H1 (cell line): ENCODE measurements around the gene TRIP11. TPM values are rescaled to one million over a fixed set of nuclear protein-coding genes. Genes with fewer than 3 reads are reported as not detected.

Experiments used
- CBX8 ChIP-seq: fragments of 300-800, 300-1000 bp; sonication (generic); IDR thresholded peaks from 2 replicates; pipeline ENCODE4 v1.7.1; 2016; ENCODE audit warnings: low read depth, low read length, borderline replicate concordance
- CEBPB ChIP-seq: IDR thresholded peaks from 2 replicates; pipeline ENCODE4 v1.6.1; 2012; ENCODE audit warnings: low read depth, low read length
- CHD2 ChIP-seq: IDR thresholded peaks from 2 replicates; pipeline ENCODE4 v1.6.1; 2012; ENCODE audit warnings: low read length, improper control_type of control experiment
- GTF2F1 ChIP-seq: IDR thresholded peaks from 2 replicates; pipeline ENCODE4 v1.6.1; 2012; ENCODE audit warnings: low read depth, low read length, improper control_type of control experiment, borderline replicate concordance
- KDM4A ChIP-seq: IDR thresholded peaks from one replicate; pipeline ENCODE4 v1.7.1; 2012; ENCODE audit warnings: low read depth, mild to moderate bottlenecking, moderate library complexity, low read length, inconsistent platforms; ENCODE audit not compliant: severe bottlenecking
- polyA plus RNA-seq, 7 experiments: library from polyadenylated mRNA; depleted of rRNA in 3 of 7; stranded (reverse) in 5 of 7; unstranded in 2 of 7; fragments of >200 nt in 5 of 7; fragments of 200-250 nt in 2 of 7; gene quantifications; 1 replicate in 5 of 7; 2 replicates in 1 of 7; 4 replicates in 1 of 7; pipeline versions ENCODE4 v1.2.1 to v1.2.3, GENCODE V29; 2011 to 2013; ENCODE audit warnings: missing spikeins in 2 of 7, mixed read lengths in 2 of 7
- total RNA-seq: library from RNA; stranded (reverse); fragmentation: NEBNext Ultra II Directional; extraction: Animal tissue kit (Norgen Biotek cat#: 25700); gene quantifications from 2 replicates; pipeline ENCODE4 v1.2.1, GENCODE V29; 2021
- TF ChIP-seq, protein P1 (sequence below): IDR thresholded peaks from 2 replicates; pipeline ENCODE4 v1.6.1; 2011; ENCODE audit warnings: low read depth, mild to moderate bottlenecking, low read length; ENCODE audit not compliant: insufficient read depth
- TF ChIP-seq, protein P2 (sequence below): IDR thresholded peaks from 2 replicates; pipeline ENCODE4 v1.6.1; 2012; ENCODE audit warnings: inconsistent platforms

TRIP11 gene
- total and polyA plus RNA-seq, 2 of the 8 experiments (the other 6 are each of a cell fraction or from before 2014, with no cell fraction given): 3.3 to 30.4 TPM

DNA sequence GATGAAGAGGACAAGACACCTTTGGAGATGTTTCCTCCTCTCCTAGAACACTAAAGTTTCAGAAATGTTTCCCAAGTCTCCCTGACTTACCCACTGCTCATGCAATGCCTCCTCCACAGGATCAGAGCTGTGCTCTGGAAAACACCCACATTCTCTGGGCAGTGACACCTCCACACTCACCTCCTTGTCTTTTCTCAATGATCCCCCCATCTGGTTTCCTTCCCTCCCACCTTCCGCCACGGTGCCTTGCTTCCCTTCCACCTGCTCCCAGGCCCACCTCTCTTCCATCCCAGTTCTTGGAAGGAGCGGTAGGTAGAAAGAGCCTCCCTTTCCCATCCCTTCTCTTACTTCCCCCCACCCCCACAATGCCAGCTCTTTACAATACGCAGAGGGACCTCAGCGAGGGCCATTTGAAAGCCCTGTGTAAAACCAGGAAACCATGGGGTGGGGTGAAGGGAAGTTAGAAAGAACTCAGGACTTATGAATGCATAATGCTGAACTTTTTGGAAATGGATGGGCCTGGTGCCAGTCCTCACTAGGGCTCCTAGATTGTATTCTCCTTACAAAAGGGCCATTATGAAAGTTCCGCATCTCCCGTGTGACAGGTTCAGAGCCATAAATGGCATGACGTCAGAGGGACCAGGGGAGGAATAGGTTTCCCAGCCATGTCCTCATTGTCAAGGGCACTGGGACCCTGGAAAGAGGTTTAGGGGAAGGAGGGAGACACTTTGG, 105.1 kb downstream of the TRIP11 start (continued):
- no peak for TF ChIP-seq KDM4A
- TF ChIP-seq CHD2: no peak
- no peak for TF ChIP-seq CEBPB
- TF ChIP-seq GTF2F1: no peak
- TF ChIP-seq, protein P1, sequence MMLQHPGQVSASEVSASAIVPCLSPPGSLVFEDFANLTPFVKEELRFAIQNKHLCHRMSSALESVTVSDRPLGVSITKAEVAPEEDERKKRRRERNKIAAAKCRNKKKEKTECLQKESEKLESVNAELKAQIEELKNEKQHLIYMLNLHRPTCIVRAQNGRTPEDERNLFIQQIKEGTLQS: no peak
- TF ChIP-seq, protein P2, sequence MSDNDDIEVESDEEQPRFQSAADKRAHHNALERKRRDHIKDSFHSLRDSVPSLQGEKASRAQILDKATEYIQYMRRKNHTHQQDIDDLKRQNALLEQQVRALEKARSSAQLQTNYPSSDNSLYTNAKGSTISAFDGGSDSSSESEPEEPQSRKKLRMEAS: no peak
- TF ChIP-seq CBX8: no peak
- TF ChIP-seq, all 59 proteins: peak for 0
